ENCODE measurements around the gene TTLL11. TPM values are rescaled to one million over a fixed set of nuclear protein-coding genes. Genes with fewer than 3 reads are reported as not detected.
"Not testable (repeated sequence)": the region's sequence is repeated elsewhere in the genome, so short reads cannot be mapped to it uniquely, and the experiment has no call there.

TTLL11 gene
- polyA plus RNA-seq, 3 donors = 4.4 to 6.4 (median 6.1) TPM

DNA sequence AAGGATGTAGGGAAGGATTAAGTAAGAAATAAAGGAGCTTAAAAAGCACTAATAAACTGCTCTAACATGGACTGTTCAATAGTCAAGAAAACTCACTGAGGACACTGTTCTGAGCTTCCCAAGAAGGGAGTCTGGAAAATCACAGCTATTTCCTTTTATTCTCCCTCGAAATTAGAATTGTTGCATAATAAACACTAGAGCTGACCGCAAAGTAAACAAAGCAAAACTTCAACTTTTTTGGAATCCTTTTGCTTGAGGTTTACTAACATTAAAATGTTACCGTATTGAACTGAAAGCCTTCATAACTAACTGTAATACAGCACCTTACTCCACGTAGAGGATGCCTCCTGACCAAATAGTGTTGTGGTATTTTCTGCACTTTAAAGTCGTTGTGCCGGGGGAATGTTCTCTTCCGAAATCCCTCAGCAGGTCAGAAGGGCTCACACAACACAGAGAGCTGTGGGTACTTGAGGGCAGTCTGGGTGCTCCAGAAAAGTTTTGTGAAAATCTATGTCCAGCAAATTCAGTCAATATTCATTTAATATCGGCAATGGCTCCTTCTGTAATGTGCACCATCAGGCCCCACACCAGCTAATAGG is 59.2 kb downstream of the TTLL11 start:
- H3K27ac ChIP-seq (ENCODE audit: low read depth, low read length) = no peak overlapping the region
- 82 to 92% (median 88%) methylated on average over 8 of the region's 8 CpGs for WGBS, 3 donors

DNA sequence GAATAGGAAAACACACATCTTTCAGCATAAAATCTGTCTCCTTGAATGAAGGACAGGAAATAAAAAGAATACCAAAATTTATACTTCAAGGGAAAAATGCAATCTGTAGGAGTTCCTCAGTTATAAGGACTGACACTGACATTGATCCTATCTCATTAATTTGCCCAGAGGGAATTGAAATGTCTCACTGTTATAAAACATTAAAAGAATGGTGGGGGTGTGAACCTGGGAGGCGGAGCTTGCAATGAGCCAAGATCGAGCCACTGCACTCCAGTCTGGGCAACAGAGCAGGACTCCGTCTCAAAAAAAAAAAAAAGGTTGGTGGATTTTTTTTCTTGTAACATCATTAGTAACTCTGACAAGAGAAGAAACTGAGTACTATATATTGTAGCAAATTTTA is 60.8 kb downstream of the TTLL11 start:
- 57 to 73% (median 60%) methylated on average over 3 of the region's 3 CpGs for WGBS, 3 donors
- no peak overlapping the region for H3K27ac ChIP-seq (ENCODE audit: low read depth, low read length)

DNA sequence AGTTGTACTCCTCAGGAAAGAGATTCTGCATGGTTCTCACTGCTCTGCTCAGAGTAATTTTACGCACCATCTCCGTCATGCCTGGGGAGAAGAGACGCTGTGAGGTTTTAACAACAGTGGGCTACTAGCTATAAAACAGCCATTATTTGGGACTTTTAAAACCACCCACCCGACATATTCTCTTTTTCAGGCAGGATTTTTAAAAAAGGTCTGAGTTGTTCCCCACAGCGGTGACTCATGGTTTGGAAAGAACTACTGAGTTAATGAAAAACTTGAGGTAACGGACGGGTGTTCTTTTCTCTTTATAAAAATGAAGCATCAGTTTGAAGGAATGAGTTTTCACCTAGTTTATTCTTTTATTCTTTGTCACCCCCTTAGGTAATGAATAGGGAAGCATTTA is 61.3 kb downstream of the TTLL11 start:
- H3K27ac ChIP-seq (ENCODE audit: low read depth, low read length) = no peak overlapping the region
- WGBS, 3 donors = 80 to 89% (median 80%) methylated on average over 7 of the region's 7 CpGs

DNA sequence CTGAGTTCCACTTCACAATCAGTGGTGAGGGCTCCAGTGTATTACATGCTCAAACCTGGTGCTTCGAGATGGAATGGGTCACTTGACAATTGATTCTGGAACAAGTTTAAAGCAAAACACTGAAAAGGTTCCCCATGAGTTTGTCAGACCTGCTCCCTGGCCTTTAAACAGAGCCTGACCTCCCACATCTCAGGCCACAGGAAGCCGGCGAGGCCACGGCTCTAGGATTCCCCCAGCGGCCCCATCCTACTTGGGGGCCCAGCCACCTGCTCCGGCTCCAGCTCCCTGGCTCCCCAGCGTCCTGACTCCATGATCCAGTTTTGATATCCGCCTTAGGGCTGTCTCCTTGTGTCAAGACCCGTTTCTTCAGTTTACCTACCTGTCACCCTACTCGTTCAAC is 62.0 kb downstream of the TTLL11 start:
- H3K27ac ChIP-seq (ENCODE audit: low read depth, low read length) = no peak overlapping the region
- WGBS, 3 donors = 84 to 87% (median 85%) methylated on average over 9 to 10 of the region's 10 CpGs

DNA sequence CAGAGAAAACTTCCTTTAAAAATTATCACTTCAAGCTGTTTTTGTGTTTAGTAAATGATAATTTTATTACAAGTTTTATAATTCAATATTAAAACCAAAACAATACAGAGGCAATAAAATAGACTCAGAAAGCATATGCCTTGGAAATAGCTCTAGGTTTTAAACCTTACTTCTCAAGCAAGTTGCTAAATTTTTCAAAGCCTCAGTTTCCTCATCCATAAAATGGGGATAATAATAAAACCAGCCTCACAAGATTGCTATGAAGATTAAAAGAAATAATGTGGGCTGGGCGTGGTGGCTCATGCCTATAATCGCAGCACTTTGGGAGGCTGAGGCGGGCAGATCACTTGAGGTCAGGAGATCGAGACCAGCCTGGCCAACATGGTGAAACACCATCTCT is 62.8 kb downstream of the TTLL11 start:
- no peak overlapping the region for H3K27ac ChIP-seq (ENCODE audit: low read depth, low read length)
- WGBS, 3 donors = 96 to 98% (median 97%) methylated on average over 4 of the region's 4 CpGs

DNA sequence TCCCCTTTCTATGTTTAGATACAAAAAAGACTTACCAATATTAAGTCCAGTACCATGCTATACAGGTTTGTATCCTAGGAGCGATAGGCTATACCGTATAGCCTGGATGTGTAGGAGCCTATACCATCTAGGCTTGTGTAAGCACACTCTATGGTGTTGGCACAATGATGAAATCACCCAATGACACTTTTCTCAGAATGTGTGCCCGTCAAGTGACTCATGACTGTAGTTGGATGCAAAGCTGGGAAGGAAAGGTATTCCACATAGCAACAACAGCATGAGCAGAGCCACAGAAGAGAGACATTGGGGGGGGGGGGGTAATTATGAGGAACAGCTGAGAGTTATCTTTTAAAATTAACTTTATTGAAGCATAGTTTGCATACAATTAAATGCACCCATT is 63.2 kb downstream of the TTLL11 start:
- H3K27ac ChIP-seq (ENCODE audit: low read depth, low read length) = no peak overlapping the region
- 86 to 94% (median 90%) methylated on average over 3 of the region's 3 CpGs for WGBS, 3 donors

DNA sequence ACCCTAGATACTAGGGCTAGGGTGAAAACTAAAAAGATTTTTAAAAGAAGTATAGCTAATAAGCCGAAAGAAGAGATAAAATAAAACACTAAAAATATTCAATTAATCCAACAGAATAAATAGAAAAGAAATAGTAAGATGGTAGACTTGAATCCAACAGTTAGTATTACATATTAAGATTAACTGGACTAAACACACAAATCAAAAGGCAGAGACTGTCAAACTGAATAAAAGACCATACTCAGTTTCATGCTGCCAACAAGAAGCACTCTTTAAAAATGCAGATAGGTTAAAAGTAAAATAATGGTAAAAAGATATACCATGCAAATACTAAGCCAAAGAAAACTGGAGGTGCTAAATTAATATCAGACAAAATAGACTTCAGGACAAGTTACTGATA is 65.0 kb downstream of the TTLL11 start:
- 98 to 100% (median 100%) methylated on average over 1 of the region's 1 CpG for WGBS, 3 donors
- H3K27ac ChIP-seq (ENCODE audit: low read depth, low read length) = no peak overlapping the region

DNA sequence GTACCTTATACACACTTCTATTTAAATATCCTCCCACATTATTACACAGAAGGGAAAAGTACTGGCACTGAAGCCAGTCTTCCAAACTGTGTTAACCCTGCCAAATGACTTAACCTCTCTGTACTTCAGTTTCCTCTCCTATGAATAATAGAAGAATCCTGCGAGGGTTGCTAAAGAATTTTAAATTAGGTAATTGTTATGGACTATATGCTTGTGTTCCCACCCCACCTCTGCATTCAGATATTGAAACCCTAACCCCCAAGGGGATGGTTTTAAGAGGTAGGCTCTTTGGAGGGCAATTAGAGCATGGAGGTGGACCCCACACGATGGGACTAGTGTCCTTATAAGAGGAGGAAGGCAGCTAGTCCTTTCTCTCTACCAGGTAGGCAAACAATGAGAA is 72.7 kb downstream of the TTLL11 start:
- no peak overlapping the region for H3K27ac ChIP-seq (ENCODE audit: low read depth, low read length)
- 49 to 58% (median 49%) methylated on average over 2 of the region's 2 CpGs for WGBS, 3 donors

DNA sequence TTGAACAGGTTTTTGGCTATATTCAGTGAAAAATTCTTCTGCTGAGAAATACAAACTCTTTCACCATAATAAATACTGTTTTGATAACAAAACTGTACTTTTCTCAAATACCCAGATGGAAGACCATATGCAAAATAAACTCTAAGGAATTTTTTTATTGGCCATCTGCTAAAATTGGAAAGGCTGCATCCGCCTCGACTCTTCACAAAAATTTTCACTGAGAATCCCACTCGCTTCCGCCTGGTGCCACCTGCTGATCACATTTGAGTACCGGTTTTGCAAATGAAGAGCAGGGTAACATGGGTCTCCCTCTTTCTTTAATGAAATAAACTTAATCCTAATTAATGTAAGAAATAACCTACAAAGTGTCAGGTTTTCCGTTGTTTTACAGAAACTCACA is 76.4 kb downstream of the TTLL11 start:
- H3K27ac ChIP-seq (ENCODE audit: low read depth, low read length) = no peak overlapping the region
- WGBS, 3 donors = 30 to 50% (median 36%) methylated on average over 6 of the region's 6 CpGs

DNA sequence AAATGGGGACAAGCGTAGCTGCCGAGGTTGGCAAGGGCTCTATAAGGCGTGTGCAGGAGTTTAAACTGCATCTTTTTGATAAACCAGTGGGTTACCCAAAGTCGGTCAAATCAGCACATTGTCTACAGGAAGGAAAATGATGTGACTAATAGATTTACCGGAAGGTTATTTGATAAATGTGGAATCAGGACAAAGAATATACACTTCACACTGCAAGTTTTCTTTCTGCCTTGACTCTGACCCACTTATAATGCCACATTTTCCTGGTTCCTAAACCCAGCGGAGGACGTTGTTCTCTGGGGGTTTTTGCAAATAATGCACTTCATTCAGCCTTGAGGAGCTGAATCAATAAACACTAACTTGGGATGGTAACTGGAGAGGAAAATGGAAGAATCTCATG is 76.8 kb downstream of the TTLL11 start:
- H3K27ac ChIP-seq (ENCODE audit: low read depth, low read length) = no peak overlapping the region
- WGBS, 3 donors = 62 to 72% (median 68%) methylated on average over 7 of the region's 7 CpGs

DNA sequence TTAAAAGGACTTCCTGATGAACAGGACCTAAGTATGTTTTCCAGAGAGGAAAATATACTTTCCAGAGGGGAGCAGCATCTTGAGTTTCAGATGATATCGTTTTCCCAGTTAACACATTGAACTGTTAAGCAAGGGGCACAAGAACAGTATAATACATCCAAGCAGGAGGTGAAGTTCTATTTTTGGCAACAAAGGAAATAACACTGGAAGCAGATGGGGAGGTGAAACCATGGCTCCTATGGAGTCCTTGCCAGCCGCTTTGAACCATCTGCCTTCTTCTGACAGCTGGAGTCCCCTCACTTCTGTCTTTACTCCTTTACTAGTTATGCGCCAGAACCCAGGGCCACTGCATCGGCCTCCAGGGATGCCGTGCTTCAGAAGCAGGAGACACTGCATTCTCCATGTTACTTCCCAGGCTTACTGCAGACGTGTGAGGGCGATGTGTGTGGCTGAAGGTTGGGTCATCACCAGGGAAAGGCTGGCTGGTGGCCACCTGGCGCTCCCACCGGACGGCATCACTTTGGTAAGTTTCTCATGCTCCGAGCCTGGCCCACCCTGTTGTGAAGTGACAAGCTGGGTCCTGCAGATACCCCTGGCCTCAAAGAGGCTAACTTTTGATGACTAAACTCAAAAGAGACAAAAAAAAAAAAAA is 77.8 kb downstream of the TTLL11 start:
- H3K27ac ChIP-seq (ENCODE audit: low read depth, low read length) = no peak overlapping the region
- WGBS, 3 donors = 71 to 80% (median 75%) methylated on average over 11 of the region's 11 CpGs

DNA sequence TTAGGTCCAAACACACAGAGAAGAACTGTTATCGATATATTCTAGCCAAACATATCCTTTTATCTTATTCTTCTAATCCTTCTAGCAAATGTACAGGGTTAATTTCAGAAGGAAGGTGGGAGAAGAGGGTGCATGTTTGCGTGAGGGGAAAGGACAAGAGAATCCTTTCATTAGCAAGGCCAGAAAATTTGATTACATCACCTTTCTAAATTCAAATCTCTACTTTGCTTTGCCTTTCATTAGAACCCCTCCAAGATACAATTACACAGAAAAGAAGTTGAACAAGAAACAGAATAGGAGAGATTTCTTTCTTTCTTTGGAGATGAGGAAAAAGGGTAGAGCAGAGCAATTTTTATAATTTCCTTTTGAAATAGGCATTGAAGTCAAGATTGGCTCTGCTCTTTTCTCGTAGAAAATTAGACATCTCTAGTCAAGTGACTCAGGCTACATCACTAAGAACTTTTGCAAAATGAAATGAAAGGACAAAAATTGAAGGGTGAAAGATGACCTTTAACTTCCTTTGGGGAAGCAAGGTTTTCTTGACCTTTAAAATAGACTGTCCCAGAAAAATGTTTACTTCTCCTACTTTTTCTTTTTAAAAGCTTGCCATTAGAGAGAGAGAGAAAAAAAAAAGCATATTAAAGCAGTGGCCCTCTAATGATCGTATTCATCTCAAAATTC is 81.2 kb downstream of the TTLL11 start:
- WGBS, 3 donors = 91 to 96% (median 93%) methylated on average over 4 of the region's 4 CpGs
- H3K27ac ChIP-seq (ENCODE audit: low read depth, low read length) = no peak overlapping the region

DNA sequence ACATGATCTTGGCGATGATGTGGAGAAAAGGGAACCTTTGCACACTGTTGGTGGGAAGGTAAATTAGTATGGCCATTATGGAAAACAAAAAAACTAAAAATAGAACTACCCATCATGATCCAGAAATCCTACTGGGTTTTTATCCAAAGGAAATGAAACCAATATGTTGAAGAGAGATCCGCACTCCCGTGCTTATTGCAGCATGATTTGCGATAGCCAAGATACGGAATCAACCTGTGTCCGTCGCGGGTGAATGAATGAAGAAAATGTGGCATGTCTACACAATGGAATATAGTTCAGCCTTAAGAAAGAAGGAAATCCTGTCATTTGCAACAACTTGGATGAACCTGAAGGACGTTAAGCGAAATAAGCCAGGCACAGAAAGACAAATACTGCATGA is 84.5 kb downstream of the TTLL11 start:
- H3K27ac ChIP-seq (ENCODE audit: low read depth, low read length) = no peak overlapping the region
- WGBS, 3 donors = 75 to 86% (median 82%) methylated on average over 10 of the region's 10 CpGs

DNA sequence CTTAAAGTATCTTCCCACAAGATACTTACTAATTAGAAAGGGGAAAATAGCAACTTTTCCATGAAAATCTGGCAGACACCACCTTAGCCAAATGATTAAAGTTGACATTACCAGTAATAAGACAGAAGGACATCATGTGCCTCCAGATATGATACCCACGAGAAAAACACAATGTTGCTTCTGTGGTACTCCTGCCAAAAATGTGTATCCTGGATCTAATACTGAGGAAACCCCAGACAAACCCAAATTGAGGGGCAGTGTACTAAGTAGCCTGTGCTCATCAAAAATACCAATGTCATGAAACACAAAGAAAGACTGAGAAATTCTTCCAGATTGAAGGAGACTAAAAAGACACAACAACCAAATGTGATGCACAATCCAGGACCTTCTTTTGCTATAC is 85.3 kb downstream of the TTLL11 start:
- WGBS, 3 donors = 37 to 48% (median 44%) methylated on average over 1 of the region's 1 CpG

DNA sequence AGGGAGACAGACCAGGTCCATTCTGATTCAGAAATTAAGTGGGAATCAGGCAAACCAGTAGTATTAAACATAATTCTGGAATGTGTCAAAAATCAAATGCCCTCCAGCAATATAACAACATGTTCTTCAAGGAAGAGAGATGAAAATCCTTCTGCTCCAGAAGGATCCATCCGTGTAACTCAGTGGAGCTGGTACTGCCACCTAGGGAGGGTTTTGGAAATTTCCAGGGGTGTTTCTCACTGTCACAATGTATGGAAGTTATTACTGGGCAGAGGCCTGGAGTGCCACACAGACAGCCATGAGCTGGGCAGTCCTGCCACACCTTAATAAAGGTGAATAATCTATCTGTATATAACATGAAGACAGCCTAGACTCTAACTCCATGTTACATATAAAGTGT is 87.5 kb downstream of the TTLL11 start:
- no peak overlapping the region for H3K27ac ChIP-seq (ENCODE audit: low read depth, low read length)
- WGBS, 3 donors = 45 to 65% (median 60%) methylated on average over 1 of the region's 1 CpG

More for the DNA sequence above, 85.3 kb downstream of the TTLL11 start:
- no peak overlapping the region for H3K27ac ChIP-seq (ENCODE audit: low read depth, low read length)

DNA sequence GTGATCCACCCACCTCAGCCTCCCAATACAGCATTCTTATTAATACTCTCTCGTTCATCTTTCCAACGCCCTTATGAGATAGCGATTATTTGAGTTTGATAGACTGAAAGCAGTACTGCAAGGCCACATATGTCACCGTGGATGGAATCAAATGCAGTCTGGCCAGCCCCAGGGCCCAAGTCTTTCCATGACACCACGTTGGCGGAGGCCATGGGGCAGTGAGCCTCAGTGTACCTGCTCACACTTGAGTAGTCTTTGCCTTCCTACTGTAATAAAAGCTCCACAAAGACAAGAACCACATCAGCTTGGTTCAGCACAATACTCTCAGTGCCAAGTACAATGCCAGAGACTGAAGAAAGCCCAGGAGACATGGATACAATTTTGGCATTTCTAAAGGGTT is 88.5 kb downstream of the TTLL11 start:
- WGBS, 3 donors = 82 to 95% (median 91%) methylated on average over 6 of the region's 6 CpGs

DNA sequence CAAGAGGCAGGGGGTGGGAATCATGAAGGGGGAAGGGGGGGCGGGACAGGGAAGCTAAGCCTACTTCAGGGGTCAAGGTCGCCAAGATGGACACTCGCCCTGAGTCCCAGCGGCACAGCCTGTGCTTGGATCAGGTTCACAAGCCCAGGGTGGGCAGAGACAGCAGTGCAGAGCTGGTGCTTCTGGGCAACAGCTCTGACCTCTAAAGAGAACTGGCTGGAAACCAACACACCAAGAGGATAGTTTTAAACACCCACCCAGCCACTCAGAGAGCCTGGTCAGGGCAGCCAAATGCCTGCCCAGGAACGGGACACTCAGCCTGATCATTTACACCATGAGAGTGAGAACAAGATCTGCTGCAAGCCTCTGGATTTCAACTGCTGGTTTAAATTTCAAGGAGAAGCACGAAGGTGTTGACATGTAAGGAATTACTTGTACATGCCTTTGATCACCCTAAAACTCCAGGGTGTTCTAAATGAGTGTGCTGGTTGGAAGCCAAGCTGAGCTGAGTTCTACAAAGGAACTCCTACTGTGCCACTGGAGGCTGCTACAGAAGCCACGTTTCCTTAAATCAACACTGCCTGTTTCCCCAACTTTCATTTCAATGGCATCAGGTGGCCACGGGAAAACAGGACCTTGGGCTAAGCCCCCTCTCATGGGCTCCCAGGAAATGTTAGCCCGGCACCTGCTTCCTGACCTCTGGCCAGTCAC is 91.5 kb downstream of the TTLL11 start:
- WGBS, 3 donors = 67 to 81% (median 74%) methylated on average over 9 of the region's 9 CpGs
- H3K27ac ChIP-seq (ENCODE audit: low read depth, low read length) = no peak overlapping the region

More for the DNA sequence above, 88.5 kb downstream of the TTLL11 start:
- no peak overlapping the region for H3K27ac ChIP-seq (ENCODE audit: low read depth, low read length)

DNA sequence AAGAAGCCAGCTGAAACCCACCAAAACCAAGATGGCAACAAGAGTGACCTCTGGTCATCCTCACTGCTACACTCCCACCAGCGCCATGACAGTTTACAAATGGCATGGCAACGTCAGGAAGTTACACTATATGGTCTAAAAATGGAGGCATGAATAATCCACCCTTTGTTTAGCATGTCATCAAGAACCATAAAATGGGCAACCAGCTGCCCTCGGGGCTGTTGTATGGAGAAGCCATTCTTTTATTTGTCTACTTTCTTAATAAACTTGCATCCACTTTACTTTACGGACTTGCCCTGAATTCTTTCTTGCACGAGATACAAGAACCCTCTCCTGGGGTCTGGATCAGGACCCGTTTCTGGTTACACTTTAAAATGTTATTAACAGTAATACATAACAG is 92.6 kb downstream of the TTLL11 start:
- not testable (repeated sequence) for H3K27ac ChIP-seq (ENCODE audit: low read depth, low read length)
- 78 to 89% (median 87%) methylated on average over 6 of the region's 6 CpGs for WGBS, 3 donors

DNA sequence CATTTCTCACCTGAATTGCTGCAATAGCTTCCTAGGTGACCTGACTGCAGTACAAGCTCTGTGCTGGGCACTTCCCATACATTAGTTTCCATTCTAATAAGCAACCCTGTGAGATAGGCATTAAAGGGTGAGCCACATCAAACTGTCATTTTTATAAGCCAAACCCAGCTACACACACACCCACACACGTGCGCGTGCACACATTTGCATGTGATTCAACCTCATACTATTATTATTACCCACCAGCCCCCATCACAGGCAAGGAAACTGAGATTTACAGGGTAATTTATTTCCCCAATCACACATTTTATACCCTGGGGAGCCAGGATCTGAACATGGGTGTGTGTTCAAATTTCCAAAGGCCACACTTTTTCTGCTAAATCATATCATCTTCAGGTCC is 93.6 kb downstream of the TTLL11 start:
- 90 to 96% (median 91%) methylated on average over 3 of the region's 3 CpGs for WGBS, 3 donors
- H3K27ac ChIP-seq (ENCODE audit: low read depth, low read length) = no peak overlapping the region
